HepG2 (cell line): ENCODE data around the gene EEA1. TPM values are rescaled to one million over a fixed set of nuclear protein-coding genes. Genes with fewer than 3 reads are reported as not detected.

ENCODE experiments used
- ATAC-seq: fragments of 200-7000 bp; cut with Tn5 transposase; 3 replicates; pipeline ENCODE4 v1.9.1; 2020; ENCODE audit warnings: mild to moderate bottlenecking, moderate library complexity
- BruUV-seq: library from RNA; stranded (reverse); fragments of 400-500 nt; replicated peaks from 2 replicates; lab custom pipeline; 2021; lab: Mats Ljungman, UMichigan
- CTCF ChIA-PET: fragments of 300-600 bp; formaldehyde crosslinking; extraction: SDS; loops from one replicate; lab custom pipeline; 2021; ENCODE audit warnings: low total read pairs, inconsistent platforms, low intra/inter-chr PET ratio; lab: Yijun Ruan, JAX
- POLR2A ChIA-PET: fragments of 350-600 bp; sonication (Branson Sonifier 250); formaldehyde crosslinking; loops from one replicate; lab custom pipeline; 2020; ENCODE audit warnings: antibody characterized with exemption, inconsistent platforms; lab: Yijun Ruan, JAX
- DNase-seq: peaks from one replicate; pipeline ENCODE4 v3.0.0-alpha.2; 2015; ENCODE audit warnings: low spot score
- FAIRE-seq: peaks from 3 replicates; lab custom pipeline; 2011; peaks lifted over from hg19 to GRCh38; lab: Jason Lieb, UNC
- H2AFZ ChIP-seq: one replicate; pipeline ENCODE4 v1.6.1; 2011; ENCODE audit warnings: low read length, inconsistent platforms
- H3K27ac ChIP-seq: fragments of 300-600 bp; 3 replicates; pipeline ENCODE4 v1.8.0; 2011; ENCODE audit warnings: mixed run types, mild to moderate bottlenecking, mixed read lengths, low read length, inconsistent platforms; ENCODE audit not compliant: insufficient read depth; ENCODE audit errors: extremely low read length
- H3K27me3 ChIP-seq, 2 experiments: fragments of 200-600 bp in 1 of 2; 2 replicates in 1 of 2; 3 replicates in 1 of 2; pipeline versions ENCODE4 v1.6.0 to v1.8.0; 2011; ENCODE audit warnings: low read length in 2 of 2, mild to moderate bottlenecking in 2 of 2, moderate library complexity in 2 of 2, inconsistent platforms in 1 of 2; ENCODE audit not compliant: insufficient read depth in 2 of 2, control insufficient read depth in 1 of 2
- H3K36me3 ChIP-seq, 2 experiments: fragments of 200-600 bp in 1 of 2; replicated peaks in 1 of 2; 2 replicates in 1 of 2; 3 replicates in 1 of 2; pipeline versions ENCODE4 v1.5.1 to v1.8.0; 2011; ENCODE audit warnings: low read length in 2 of 2, inconsistent platforms in 1 of 2; ENCODE audit not compliant: insufficient read depth in 2 of 2, control insufficient read depth in 1 of 2
- H3K4me1 ChIP-seq: 2 replicates; pipeline ENCODE4 v1.5.1; 2012; ENCODE audit warnings: low read length, inconsistent platforms; ENCODE audit not compliant: insufficient read depth
- H3K4me2 ChIP-seq: 2 replicates; pipeline ENCODE4 v1.6.0; 2011; ENCODE audit warnings: low read depth, low read length, inconsistent platforms
- H3K4me3 ChIP-seq, 3 experiments: fragments of 200-600 bp in 1 of 3; sonication (generic), shearing (Covaris generic) in 1 of 3; replicated peaks in 1 of 3; 2 replicates each; pipeline ENCODE4 v1.5.1; 2011 to 2016; ENCODE audit warnings: low read length in 3 of 3, inconsistent platforms in 2 of 3, low read depth in 2 of 3, mild to moderate bottlenecking in 2 of 3, control low read depth in 1 of 3, mixed read lengths in 1 of 3; ENCODE audit not compliant: insufficient read depth in 1 of 3
- H3K79me2 ChIP-seq: one replicate; pipeline ENCODE4 v1.6.1; 2011; ENCODE audit warnings: low read length, inconsistent platforms; ENCODE audit not compliant: insufficient read depth
- H3K9ac ChIP-seq: 2 replicates; pipeline ENCODE4 v1.6.0; 2011; ENCODE audit warnings: mild to moderate bottlenecking, low read depth, low read length, inconsistent platforms; ENCODE audit not compliant: insufficient read depth
- H3K9me3 ChIP-seq: 2 replicates; pipeline ENCODE4 v1.5.1; 2012; ENCODE audit warnings: mild to moderate bottlenecking, low read length
- H4K20me1 ChIP-seq: 2 replicates; pipeline ENCODE4 v1.6.0; 2011; ENCODE audit warnings: inconsistent platforms, mild to moderate bottlenecking, low read length, moderate library complexity; ENCODE audit not compliant: insufficient read depth
- ESRRA ChIP-seq: sonication (generic); formaldehyde crosslinking; IDR thresholded peaks from 2 replicates; pipeline ENCODE4 v1.5.1; 2020; ENCODE audit warnings: mild to moderate bottlenecking, low read depth, missing genetic modification reagents
- HNRNPL ChIP-seq: fragments of 200-400 bp; formaldehyde crosslinking; IDR thresholded peaks from 2 replicates; pipeline ENCODE4 v1.6.1; 2017; ENCODE audit warnings: mild to moderate bottlenecking, low read depth, low read length
- HOXA9 ChIP-seq: sonication (generic); formaldehyde crosslinking; IDR thresholded peaks from 2 replicates; pipeline ENCODE4 v1.8.1; 2022; ENCODE audit warnings: missing genetic modification reagents, mild to moderate bottlenecking, moderate library complexity, borderline replicate concordance
- MATR3 ChIP-seq: sonication (generic); formaldehyde crosslinking; IDR thresholded peaks from 2 replicates; pipeline ENCODE4 v1.4.0; 2020; ENCODE audit warnings: missing genetic modification reagents
- RFX1 ChIP-seq: fragments of 450-650 bp; IDR thresholded peaks from 2 replicates; pipeline ENCODE4 v1.6.1; 2017
- SP140L ChIP-seq: sonication (generic); formaldehyde crosslinking; IDR thresholded peaks from 2 replicates; pipeline ENCODE4 v1.4.0; 2020; ENCODE audit warnings: missing genetic modification reagents, borderline replicate concordance
- SPEN ChIP-seq: sonication (generic); formaldehyde crosslinking; IDR thresholded peaks from 2 replicates; pipeline ENCODE4 v1.5.1; 2020; ENCODE audit warnings: low read depth, mild to moderate bottlenecking, missing genetic modification reagents
- TBP ChIP-seq: sonication (generic); formaldehyde crosslinking; IDR thresholded peaks from 2 replicates; pipeline ENCODE4 v1.5.0; 2020; ENCODE audit warnings: missing genetic modification reagents
- TBX2 ChIP-seq: sonication (generic); formaldehyde crosslinking; IDR thresholded peaks from 2 replicates; pipeline ENCODE4 v1.5.0; 2020; ENCODE audit warnings: missing genetic modification reagents, mild to moderate bottlenecking, borderline replicate concordance
- ZNF256 ChIP-seq: sonication (generic); formaldehyde crosslinking; conservative IDR thresholded peaks from 2 replicates; pipeline ENCODE4 v1.4.0; 2020; ENCODE audit warnings: missing genetic modification reagents
- ZNF335 ChIP-seq: sonication (generic); formaldehyde crosslinking; IDR thresholded peaks from 2 replicates; pipeline ENCODE4 v1.4.0; 2020; ENCODE audit warnings: missing genetic modification reagents
- ZNF556 ChIP-seq: sonication (generic); formaldehyde crosslinking; IDR thresholded peaks from 2 replicates; pipeline ENCODE4 v1.4.0; 2020; ENCODE audit warnings: mild to moderate bottlenecking, missing genetic modification reagents, borderline replicate concordance
- ZNF616 ChIP-seq: sonication (generic); formaldehyde crosslinking; IDR thresholded peaks from 2 replicates; pipeline ENCODE4 v1.5.0; 2020; ENCODE audit warnings: low read depth, mild to moderate bottlenecking, missing genetic modification reagents
- WGBS: methylation state at CpG from one replicate; pipeline ENCODE4 v1.1.6; 2017; ENCODE audit warnings: low lambda C conversion rate; 5-methylcytosine and 5-hydroxymethylcytosine counted together
- in situ Hi-C: cut with HindIII; loops from 2 replicates; pipeline ENCODE4 v1.10.0; 2017; ENCODE audit warnings: low pct_unique_long_range_greater_than_20kb; ENCODE audit not compliant: extremely low pct_ligation_motif_present
- intact Hi-C: fragments of 100-400 bp; cut with micrococcal nuclease; formaldehyde crosslinking; loops from one replicate; pipeline ENCODE4 v1.10.0; 2022; ENCODE audit not compliant: unreplicated experiment
- polyA plus RNA-seq, 8 experiments: library from polyadenylated mRNA; depleted of rRNA in 3 of 8; stranded (reverse) in 7 of 8; unstranded in 1 of 8; fragments of >200 nt; fragmentation: Illumina TruSeq in 4 of 8; extraction: Trizol in 4 of 8; gene quantifications; 2 replicates each; pipeline versions ENCODE4 v1.2.1 to v1.2.3, GENCODE V29; 2011 to 2016; ENCODE audit warnings: low read depth in 4 of 8, missing spikeins in 1 of 8, mixed read lengths in 1 of 8; ENCODE audit not compliant: insufficient read depth in 1 of 8
- total RNA-seq, 5 experiments: library from RNA; depleted of rRNA; stranded (reverse); fragments of >200 nt; fragmentation: Illumina TruSeq; extraction: Trizol; gene quantifications; 2 replicates each; pipeline ENCODE4 v1.2.3, GENCODE V29; 2016; ENCODE audit warnings: low read depth in 1 of 5
- TF ChIP-seq, protein P1 (sequence below): sonication (generic); formaldehyde crosslinking; IDR thresholded peaks from 2 replicates; pipeline ENCODE4 v1.4.0; 2020; ENCODE audit warnings: missing genetic modification reagents
- TF ChIP-seq, protein P2 (sequence below): sonication (generic); formaldehyde crosslinking; IDR thresholded peaks from 2 replicates; pipeline ENCODE4 v1.4.0; 2020; ENCODE audit warnings: missing genetic modification reagents
- TF ChIP-seq, protein P3 (sequence below): sonication (generic); formaldehyde crosslinking; IDR thresholded peaks from 2 replicates; pipeline ENCODE4 v1.8.0; 2022; ENCODE audit warnings: mild to moderate bottlenecking, missing genetic modification reagents; ENCODE audit not compliant: insufficient replicate concordance

The EEA1 gene
- total and polyA plus RNA-seq, 2 of the 13 experiments (the other 11 are each of a cell fraction or from before 2014, with no cell fraction given) = 5.0 to 19.3 TPM

DNA sequence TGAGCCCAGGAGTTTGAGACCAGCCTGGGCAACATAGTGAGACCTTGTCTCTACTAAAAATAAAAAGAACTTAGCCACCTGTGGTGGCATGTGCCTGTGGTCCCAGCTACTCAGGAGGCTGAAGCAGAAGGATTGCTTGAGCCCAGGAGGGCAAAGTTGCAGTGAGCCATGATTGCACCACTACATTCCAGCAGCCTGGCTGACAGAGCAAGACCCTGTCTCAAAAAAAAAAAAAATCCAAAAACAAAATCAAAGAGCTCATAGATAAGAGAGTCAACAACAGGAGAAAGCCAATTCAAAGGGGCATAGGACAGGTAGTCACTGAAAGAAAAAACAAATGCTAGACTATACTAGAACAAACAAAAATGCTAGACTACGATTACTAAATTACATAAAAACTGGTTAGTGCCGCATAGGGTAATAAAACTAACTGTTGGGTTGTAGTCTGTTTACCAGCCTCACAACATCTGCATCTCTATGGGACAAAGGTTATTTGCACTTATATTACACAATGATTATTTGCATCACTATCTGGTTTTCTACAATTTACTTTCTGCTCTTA is 16.6 kb upstream of the EEA1 start:
- H3K27me3 ChIP-seq = no peaks in the 10 kb centered on the region
- 0 out of 2 replicates have a peak overlapping the region, but pooled peaks have one; percentile 34 for H3K9ac ChIP-seq
- no peaks in the 10 kb centered on the region for H3K79me2 ChIP-seq
- no peak overlapping the region for H2AFZ ChIP-seq
- in situ Hi-C loops = no loop called here
- peak; percentile 95 for DNase-seq
- H3K27ac ChIP-seq = peak overlapping the region; percentile 86
- ChIA-PET CTCF (no interaction called here), POLR2A (interaction anchor here (0.6 to 2.5 kb wide), 11 partner anchors 15 to 618 kb away, joined by 3 to 27 read pairs (median 4); partner anchors contain the start of gene EEA1)
- peak; percentile 87 for ATAC-seq
- peaks cover 87% of the 10 kb centered on the region for H3K4me1 ChIP-seq
- intact Hi-C loops = loop anchor here (10.0 kb wide), 1 partner anchor 69 kb away; no protein-coding TSS in a partner anchor
- BruUV-seq = no TSS peak
- H3K4me3 ChIP-seq = peak overlapping the region in 1 of 3 experiments; percentile 14; a peak in 1 of 6 replicates
- peak overlapping the region; percentile 46 for H3K4me2 ChIP-seq
- H4K20me1 ChIP-seq = no peaks in the 10 kb centered on the region
- no peaks in the 10 kb centered on the region for H3K9me3 ChIP-seq
- 0% methylated on average over 2 of the region's 2 CpGs for WGBS
- no peaks in the 10 kb centered on the region for H3K36me3 ChIP-seq
- FAIRE-seq = peak; percentile 77
- TF ChIP-seq, protein P1, sequence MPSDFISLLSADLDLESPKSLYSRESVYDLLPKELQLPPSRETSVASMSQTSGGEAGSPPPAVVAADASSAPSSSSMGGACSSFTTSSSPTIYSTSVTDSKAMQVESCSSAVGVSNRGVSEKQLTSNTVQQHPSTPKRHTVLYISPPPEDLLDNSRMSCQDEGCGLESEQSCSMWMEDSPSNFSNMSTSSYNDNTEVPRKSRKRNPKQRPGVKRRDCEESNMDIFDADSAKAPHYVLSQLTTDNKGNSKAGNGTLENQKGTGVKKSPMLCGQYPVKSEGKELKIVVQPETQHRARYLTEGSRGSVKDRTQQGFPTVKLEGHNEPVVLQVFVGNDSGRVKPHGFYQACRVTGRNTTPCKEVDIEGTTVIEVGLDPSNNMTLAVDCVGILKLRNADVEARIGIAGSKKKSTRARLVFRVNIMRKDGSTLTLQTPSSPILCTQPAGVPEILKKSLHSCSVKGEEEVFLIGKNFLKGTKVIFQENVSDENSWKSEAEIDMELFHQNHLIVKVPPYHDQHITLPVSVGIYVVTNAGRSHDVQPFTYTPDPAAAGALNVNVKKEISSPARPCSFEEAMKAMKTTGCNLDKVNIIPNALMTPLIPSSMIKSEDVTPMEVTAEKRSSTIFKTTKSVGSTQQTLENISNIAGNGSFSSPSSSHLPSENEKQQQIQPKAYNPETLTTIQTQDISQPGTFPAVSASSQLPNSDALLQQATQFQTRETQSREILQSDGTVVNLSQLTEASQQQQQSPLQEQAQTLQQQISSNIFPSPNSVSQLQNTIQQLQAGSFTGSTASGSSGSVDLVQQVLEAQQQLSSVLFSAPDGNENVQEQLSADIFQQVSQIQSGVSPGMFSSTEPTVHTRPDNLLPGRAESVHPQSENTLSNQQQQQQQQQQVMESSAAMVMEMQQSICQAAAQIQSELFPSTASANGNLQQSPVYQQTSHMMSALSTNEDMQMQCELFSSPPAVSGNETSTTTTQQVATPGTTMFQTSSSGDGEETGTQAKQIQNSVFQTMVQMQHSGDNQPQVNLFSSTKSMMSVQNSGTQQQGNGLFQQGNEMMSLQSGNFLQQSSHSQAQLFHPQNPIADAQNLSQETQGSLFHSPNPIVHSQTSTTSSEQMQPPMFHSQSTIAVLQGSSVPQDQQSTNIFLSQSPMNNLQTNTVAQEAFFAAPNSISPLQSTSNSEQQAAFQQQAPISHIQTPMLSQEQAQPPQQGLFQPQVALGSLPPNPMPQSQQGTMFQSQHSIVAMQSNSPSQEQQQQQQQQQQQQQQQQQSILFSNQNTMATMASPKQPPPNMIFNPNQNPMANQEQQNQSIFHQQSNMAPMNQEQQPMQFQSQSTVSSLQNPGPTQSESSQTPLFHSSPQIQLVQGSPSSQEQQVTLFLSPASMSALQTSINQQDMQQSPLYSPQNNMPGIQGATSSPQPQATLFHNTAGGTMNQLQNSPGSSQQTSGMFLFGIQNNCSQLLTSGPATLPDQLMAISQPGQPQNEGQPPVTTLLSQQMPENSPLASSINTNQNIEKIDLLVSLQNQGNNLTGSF (CRISPR knock-in tag) = no peak
- TF ChIP-seq TBX2 (CRISPR knock-in tag) (peak; percentile 82; the same call in 1 of the 2 replicates), HOXA9 (CRISPR knock-in tag) (peak; percentile 34; the same call in 1 of the 2 replicates), SP140L (CRISPR knock-in tag) (no peak), HNRNPL (no peak), ZNF556 (CRISPR knock-in tag) (peak; percentile 77; the same call in 1 of the 2 replicates), MATR3 (no peak), ZNF256 (CRISPR knock-in tag) (no peak), ESRRA (CRISPR knock-in tag) (no peak), RFX1 (no peak), ZNF335 (CRISPR knock-in tag) (no peak), TBP (CRISPR knock-in tag) (no peak), SPEN (peak; percentile 37; the same call in 1 of the 2 replicates), ZNF616 (CRISPR knock-in tag) (no peak)
- TF ChIP-seq, protein P2, sequence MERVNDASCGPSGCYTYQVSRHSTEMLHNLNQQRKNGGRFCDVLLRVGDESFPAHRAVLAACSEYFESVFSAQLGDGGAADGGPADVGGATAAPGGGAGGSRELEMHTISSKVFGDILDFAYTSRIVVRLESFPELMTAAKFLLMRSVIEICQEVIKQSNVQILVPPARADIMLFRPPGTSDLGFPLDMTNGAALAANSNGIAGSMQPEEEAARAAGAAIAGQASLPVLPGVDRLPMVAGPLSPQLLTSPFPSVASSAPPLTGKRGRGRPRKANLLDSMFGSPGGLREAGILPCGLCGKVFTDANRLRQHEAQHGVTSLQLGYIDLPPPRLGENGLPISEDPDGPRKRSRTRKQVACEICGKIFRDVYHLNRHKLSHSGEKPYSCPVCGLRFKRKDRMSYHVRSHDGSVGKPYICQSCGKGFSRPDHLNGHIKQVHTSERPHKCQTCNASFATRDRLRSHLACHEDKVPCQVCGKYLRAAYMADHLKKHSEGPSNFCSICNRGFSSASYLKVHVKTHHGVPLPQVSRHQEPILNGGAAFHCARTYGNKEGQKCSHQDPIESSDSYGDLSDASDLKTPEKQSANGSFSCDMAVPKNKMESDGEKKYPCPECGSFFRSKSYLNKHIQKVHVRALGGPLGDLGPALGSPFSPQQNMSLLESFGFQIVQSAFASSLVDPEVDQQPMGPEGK (CRISPR knock-in tag) = peak; percentile 41; the same call in 1 of the 2 replicates
- TF ChIP-seq, protein P3, sequence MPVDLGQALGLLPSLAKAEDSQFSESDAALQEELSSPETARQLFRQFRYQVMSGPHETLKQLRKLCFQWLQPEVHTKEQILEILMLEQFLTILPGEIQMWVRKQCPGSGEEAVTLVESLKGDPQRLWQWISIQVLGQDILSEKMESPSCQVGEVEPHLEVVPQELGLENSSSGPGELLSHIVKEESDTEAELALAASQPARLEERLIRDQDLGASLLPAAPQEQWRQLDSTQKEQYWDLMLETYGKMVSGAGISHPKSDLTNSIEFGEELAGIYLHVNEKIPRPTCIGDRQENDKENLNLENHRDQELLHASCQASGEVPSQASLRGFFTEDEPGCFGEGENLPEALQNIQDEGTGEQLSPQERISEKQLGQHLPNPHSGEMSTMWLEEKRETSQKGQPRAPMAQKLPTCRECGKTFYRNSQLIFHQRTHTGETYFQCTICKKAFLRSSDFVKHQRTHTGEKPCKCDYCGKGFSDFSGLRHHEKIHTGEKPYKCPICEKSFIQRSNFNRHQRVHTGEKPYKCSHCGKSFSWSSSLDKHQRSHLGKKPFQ = no peak
